WTC11 (cell line): ENCODE results near the gene RABEPK. TPM values are rescaled to one million over a fixed set of nuclear protein-coding genes. Genes with fewer than 3 reads are reported as not detected.

Experiments
- ATAC-seq: fragments of 200-7000 bp; cut with Tn5 transposase; 2 replicates; pipeline ENCODE4 v1.10.0; 2021; ENCODE audit warnings: mild to moderate bottlenecking, moderate library complexity
- CTCF ChIA-PET: fragments of 300-600 bp; sonication (Branson Sonifier 250); formaldehyde crosslinking; loops from one replicate; lab custom pipeline; 2021; ENCODE audit warnings: antibody characterized with exemption; lab: Charles Lee
- POLR2A ChIA-PET: fragments of 350-600 bp; sonication (Branson Sonifier 250); formaldehyde crosslinking; loops from one replicate; lab custom pipeline; 2021; ENCODE audit warnings: antibody characterized with exemption; lab: Charles Lee
- DNase-seq: peaks from one replicate; pipeline ENCODE4 v3.0.0; 2021; ENCODE audit warnings: low spot score
- H3K27ac Mint-ChIP-seq: 2 replicates; pipeline ENCODE4 v1.8.0; 2021; ENCODE audit warnings: mixed read lengths
- H3K27me3 Mint-ChIP-seq: 2 replicates; pipeline ENCODE4 v1.8.0; 2021; ENCODE audit warnings: low read depth, mild to moderate bottlenecking, moderate library complexity, mixed read lengths
- H3K36me3 Mint-ChIP-seq: 2 replicates; pipeline ENCODE4 v1.8.0; 2021; ENCODE audit warnings: mixed read lengths
- H3K4me1 Mint-ChIP-seq: 2 replicates; pipeline ENCODE4 v1.8.0; 2022; ENCODE audit warnings: mixed read lengths
- H3K4me3 Mint-ChIP-seq: 2 replicates; pipeline ENCODE4 v1.8.0; 2021; ENCODE audit warnings: mild to moderate bottlenecking, moderate library complexity, mixed read lengths
- H3K9me3 Mint-ChIP-seq: 2 replicates; pipeline ENCODE4 v1.8.0; 2021; ENCODE audit warnings: mixed read lengths
- AR ChIP-seq: fragments of 250-450 bp; sonication (Bioruptor Pico); IDR thresholded peaks from 2 replicates; pipeline ENCODE4 v1.9.0; 2021; ENCODE audit warnings: mild to moderate bottlenecking
- ATF1 ChIP-seq: sonication (generic); formaldehyde crosslinking; IDR thresholded peaks from 2 replicates; pipeline ENCODE4 v1.8.1; 2023; ENCODE audit warnings: mild to moderate bottlenecking, moderate library complexity, missing genetic modification reagents
- FOXJ3 ChIP-seq: sonication (generic); formaldehyde crosslinking; IDR thresholded peaks from 2 replicates; pipeline ENCODE4 v1.9.0; 2021; ENCODE audit warnings: missing genetic modification reagents, mild to moderate bottlenecking, borderline replicate concordance
- JAZF1 ChIP-seq: fragments of 250-450 bp; sonication (Bioruptor Pico); IDR thresholded peaks from 2 replicates; pipeline ENCODE4 v1.9.0; 2021; ENCODE audit warnings: moderate library complexity, mild to moderate bottlenecking, inconsistent platforms
- KAT7 ChIP-seq: sonication (generic); formaldehyde crosslinking; IDR thresholded peaks from 2 replicates; pipeline ENCODE4 v1.8.1; 2023; ENCODE audit warnings: missing genetic modification reagents, mild to moderate bottlenecking, borderline replicate concordance
- MAX ChIP-seq: sonication (generic); formaldehyde crosslinking; IDR thresholded peaks from 2 replicates; pipeline ENCODE4 v1.8.0; 2022; ENCODE audit warnings: mild to moderate bottlenecking, missing genetic modification reagents
- MLX ChIP-seq: sonication (generic); formaldehyde crosslinking; IDR thresholded peaks from 2 replicates; pipeline ENCODE4 v1.8.1; 2023; ENCODE audit warnings: mild to moderate bottlenecking, missing genetic modification reagents, moderate library complexity
- NFATC4 ChIP-seq: fragments of 250-450 bp; sonication (Bioruptor Pico); IDR thresholded peaks from 2 replicates; pipeline ENCODE4 v1.9.0; 2021; ENCODE audit warnings: mild to moderate bottlenecking
- NFE2L1 ChIP-seq: sonication (generic); formaldehyde crosslinking; IDR thresholded peaks from 2 replicates; pipeline ENCODE4 v1.8.1; 2023; ENCODE audit warnings: missing genetic modification reagents
- NR2C2 ChIP-seq: sonication (generic); formaldehyde crosslinking; IDR thresholded peaks from 2 replicates; pipeline ENCODE4 v1.8.0; 2022; ENCODE audit warnings: mild to moderate bottlenecking, missing genetic modification reagents
- OVOL2 ChIP-seq: fragments of 250-450 bp; sonication (Bioruptor Pico); IDR thresholded peaks from 2 replicates; pipeline ENCODE4 v1.9.0; 2021; ENCODE audit warnings: mild to moderate bottlenecking, borderline replicate concordance
- PRDM15 ChIP-seq: sonication (generic); formaldehyde crosslinking; IDR thresholded peaks from 2 replicates; pipeline ENCODE4 v1.8.0; 2022; ENCODE audit warnings: missing genetic modification reagents
- SOX15 ChIP-seq: fragments of 250-450 bp; sonication (Bioruptor Pico); IDR thresholded peaks from 2 replicates; pipeline ENCODE4 v1.9.0; 2021; ENCODE audit warnings: mild to moderate bottlenecking
- TP53 ChIP-seq: sonication (generic); formaldehyde crosslinking; IDR thresholded peaks from 2 replicates; pipeline ENCODE4 v1.8.1; 2023; ENCODE audit warnings: mild to moderate bottlenecking, missing genetic modification reagents
- USF1 ChIP-seq: sonication (generic); formaldehyde crosslinking; IDR thresholded peaks from 2 replicates; pipeline ENCODE4 v1.8.0; 2022; ENCODE audit warnings: mild to moderate bottlenecking, missing genetic modification reagents
- ZBTB43 ChIP-seq: sonication (generic); formaldehyde crosslinking; IDR thresholded peaks from 2 replicates; pipeline ENCODE4 v1.8.1; 2023; ENCODE audit warnings: mild to moderate bottlenecking, missing genetic modification reagents
- ZNF121 ChIP-seq: sonication (generic); formaldehyde crosslinking; IDR thresholded peaks from 2 replicates; pipeline ENCODE4 v1.8.0; 2023; ENCODE audit warnings: missing genetic modification reagents
- ZNF396 ChIP-seq: fragments of 250-450 bp; sonication (Bioruptor Pico); IDR thresholded peaks from 2 replicates; pipeline ENCODE4 v1.8.0; 2021; ENCODE audit warnings: mild to moderate bottlenecking, moderate library complexity, borderline replicate concordance
- ZNF423 ChIP-seq: fragments of 250-450 bp; sonication (Bioruptor Pico); IDR thresholded peaks from 2 replicates; pipeline ENCODE4 v2.1.2; 2022; ENCODE audit warnings: mild to moderate bottlenecking, moderate library complexity
- ZNF532 ChIP-seq: fragments of 250-450 bp; sonication (Bioruptor Pico); IDR thresholded peaks from 2 replicates; pipeline ENCODE4 v1.9.0; 2021; ENCODE audit warnings: mild to moderate bottlenecking, borderline replicate concordance
- total RNA-seq: library from RNA; stranded (reverse); gene quantifications from 3 replicates; pipeline ENCODE4 v1.2.3, GENCODE V29; 2021

Gene RABEPK
- total RNA-seq, 1 experiment from 2014 or later = 25.5 TPM

- TF ChIP-seq PRDM15 (CRISPR knock-in tag) (no peak), MLX (no peak), ZNF121 (CRISPR knock-in tag) (no peak), TP53 (CRISPR knock-in tag) (no peak), ZBTB43 (CRISPR knock-in tag) (0 out of 2 replicates have a peak, but pooled peaks have one; percentile 29), ATF1 (no peak), MAX (no peak), NFE2L1 (CRISPR knock-in tag) (no peak; the same call in 1 of the 2 replicates), NFATC4 (CRISPR knock-in tag) (no peak), USF1 (0 out of 2 replicates have a peak, but pooled peaks have one; percentile 19), AR (CRISPR knock-in tag) (no peak)
Measured at GRCh38 chr9:125189361-125190289, 10.7 kb upstream of the RABEPK start, which contains the start of gene PPP6C (continued).

GRCh38 chr9:125190361-125190801 lies 10.0 kb upstream of the RABEPK start:
- Mint-ChIP-seq H3K4me3 (peak overlapping the region; percentile 90), H3K4me1 (peaks cover 14% of the 10 kb centered on the region; the same call in 1 of the 2 replicates), H3K27me3 (no peaks in the 10 kb centered on the region), H3K36me3 (no peaks in the 10 kb centered on the region), H3K27ac (peak overlapping the region; percentile 89), H3K9me3 (no peaks in the 10 kb centered on the region)
- DNase-seq (no peak), ATAC-seq (no peak)
- CTCF ChIA-PET = interaction anchor here (0.6 kb wide), 1 partner anchor 27 kb away, joined by 4 read pairs; no protein-coding TSS in a partner anchor
- POLR2A ChIA-PET = interaction anchor here (1.0 to 1.1 kb wide), 2 partner anchors 9 to 51 kb away, joined by 3 to 6 read pairs; partner anchors contain the start of gene HSPA5
- TF ChIP-seq ZNF396 (CRISPR knock-in tag) (no peak), OVOL2 (CRISPR knock-in tag) (no peak), JAZF1 (CRISPR knock-in tag) (no peak), KAT7 (CRISPR knock-in tag) (no peak), NR2C2 (CRISPR knock-in tag) (no peak), ZNF532 (CRISPR knock-in tag) (no peak), ZNF423 (CRISPR knock-in tag) (no peak), FOXJ3 (CRISPR knock-in tag) (no peak), SOX15 (CRISPR knock-in tag) (no peak), ZBTB43 (CRISPR knock-in tag) (no peak)
